HT-29 (cell line): ENCODE results near the gene TMEM181. TPM values are rescaled to one million over a fixed set of nuclear protein-coding genes. Genes with fewer than 3 reads are reported as not detected.
"Not testable (repeated sequence)": the region's sequence is repeated elsewhere in the genome, so short reads cannot be mapped to it uniquely, and the experiment has no call there.

Experiments
- DNase-seq: peaks from one replicate; pipeline ENCODE4 v3.0.0-alpha.2; 2015; ENCODE audit warnings: low spot score
- total RNA-seq: library from RNA; depleted of rRNA; stranded (reverse); fragments of >200 nt; shearing (Covaris generic); gene quantifications from 2 replicates; pipeline ENCODE4 v1.2.3, GENCODE V29; 2014; rRNA removed

TMEM181 gene
- total RNA-seq, result 15.4 and 15.8 TPM in 2 replicates

- DNase-seq, result peak; percentile 78
Observed at GRCh38 chr6:158559895-158560835, at the start of gene TMEM181. Gene TMEM181 (plus strand): TSS chr6:158560091. CDS start chr6:158560225, 134 bp downstream.

- no peak for DNase-seq
Observed at GRCh38 chr6:158512809-158513208, 47.1 kb upstream of the TMEM181 start.

GRCh38 chr6:158514176-158514575 lies 45.7 kb upstream of the TMEM181 start:
- DNase-seq, result no peak

GRCh38 chr6:158514991-158515390 lies 44.9 kb upstream of the TMEM181 start:
- DNase-seq, result no peak

- DNase-seq, result no peak
Observed at GRCh38 chr6:158516098-158516497, 43.8 kb upstream of the TMEM181 start.

GRCh38 chr6:158517038-158517437 lies 42.9 kb upstream of the TMEM181 start:
- DNase-seq, result no peak

- DNase-seq, result no peak
Observed at GRCh38 chr6:158517581-158517980, 42.3 kb upstream of the TMEM181 start.

- DNase-seq, result peak; percentile 73
Observed at GRCh38 chr6:158518191-158519127, 41.4 kb upstream of the TMEM181 start.

GRCh38 chr6:158519300-158519699 lies 40.6 kb upstream of the TMEM181 start:
- DNase-seq, result no peak

- DNase-seq, result no peak
Observed at GRCh38 chr6:158519761-158520160, 40.1 kb upstream of the TMEM181 start.

- not testable (repeated sequence) for DNase-seq
Observed at GRCh38 chr6:158520975-158521374, 38.9 kb upstream of the TMEM181 start.

GRCh38 chr6:158521759-158522158 lies 38.1 kb upstream of the TMEM181 start:
- no peak for DNase-seq

- DNase-seq, result no peak
Observed at GRCh38 chr6:158522616-158523015, 37.3 kb upstream of the TMEM181 start.

- DNase-seq, result no peak
Observed at GRCh38 chr6:158524311-158524710, 35.6 kb upstream of the TMEM181 start.

- not testable (repeated sequence) for DNase-seq
Observed at GRCh38 chr6:158527858-158528257, 32.0 kb upstream of the TMEM181 start.

- DNase-seq, result no peak
Observed at GRCh38 chr6:158528826-158529225, 31.1 kb upstream of the TMEM181 start.

- no peak for DNase-seq
Observed at GRCh38 chr6:158529629-158530028, 30.3 kb upstream of the TMEM181 start.

- no peak for DNase-seq
Observed at GRCh38 chr6:158531566-158531965, 28.3 kb upstream of the TMEM181 start.

- no peak for DNase-seq
Observed at GRCh38 chr6:158531970-158532369, 27.9 kb upstream of the TMEM181 start.

GRCh38 chr6:158536084-158536890 lies 23.6 kb upstream of the TMEM181 start:
- DNase-seq, result peak; percentile 80
